GM21381 (cell line): ENCODE results near the gene AFDN.
A peak's percentile ranks its signal among the peaks of the same experiment; 100 is the strongest.

ENCODE experiments used
- ATAC-seq: cut with Tn5 transposase; IDR thresholded peaks from one replicate; pipeline ENCODE4 v1.9.1; 2021; ENCODE audit warnings: mild to moderate bottlenecking, moderate library complexity; ENCODE audit not compliant: unreplicated experiment

AFDN gene

GRCh38 chr6:167811442-167812087 is 15.1 kb upstream of the AFDN start:
- ATAC-seq, result no peak

- ATAC-seq, result no peak
These were observed 14.6 kb upstream of the AFDN start for GRCh38 chr6:167812088-167812487.

GRCh38 chr6:167815296-167815980 is 11.3 kb upstream of the AFDN start:
- ATAC-seq, result no peak

GRCh38 chr6:167817016-167817415 is 9.7 kb upstream of the AFDN start:
- ATAC-seq, result no peak

- no peak for ATAC-seq
These were observed 9.0 kb upstream of the AFDN start for GRCh38 chr6:167817729-167818128.

GRCh38 chr6:167819576-167819975 is 7.1 kb upstream of the AFDN start:
- no peak for ATAC-seq

- ATAC-seq, result no peak
These were observed 6.0 kb upstream of the AFDN start for GRCh38 chr6:167820681-167821080.

GRCh38 chr6:167824591-167825331 is 1.9 kb upstream of the AFDN start:
- no peak for ATAC-seq

- ATAC-seq, result no peak
These were observed 1.1 kb upstream of the AFDN start for GRCh38 chr6:167825332-167826229.

- peak; percentile 81 for ATAC-seq
These were observed 348 bp upstream of the AFDN start for GRCh38 chr6:167826230-167826895.

GRCh38 chr6:167827583-167828324 is 1.0 kb downstream of the AFDN start:
- peak; percentile 37 for ATAC-seq

GRCh38 chr6:167828325-167828956 is 1.7 kb downstream of the AFDN start:
- no peak for ATAC-seq

GRCh38 chr6:167829513-167829912 is 2.8 kb downstream of the AFDN start:
- ATAC-seq, result no peak

- ATAC-seq, result no peak
These were observed 4.6 kb downstream of the AFDN start for GRCh38 chr6:167831281-167831828.

GRCh38 chr6:167832497-167833395 is 6.0 kb downstream of the AFDN start:
- ATAC-seq, result peak; percentile 44

GRCh38 chr6:167833396-167833763 is 6.7 kb downstream of the AFDN start:
- peak; percentile 26 for ATAC-seq

GRCh38 chr6:167835260-167835659 is 8.5 kb downstream of the AFDN start:
- no peak for ATAC-seq

GRCh38 chr6:167836721-167837120 is 10.0 kb downstream of the AFDN start:
- ATAC-seq, result no peak
